GM18505 (cell line): ENCODE data around the gene CATSPERZ.

Experiments used
- ATAC-seq: cut with Tn5 transposase; IDR thresholded peaks from one replicate; pipeline ENCODE4 v1.9.1; 2021; ENCODE audit not compliant: unreplicated experiment
- POLR2A ChIP-seq: IDR thresholded peaks from 4 replicates; pipeline ENCODE4 v1.6.1; 2011; ENCODE audit warnings: borderline replicate concordance; ENCODE audit not compliant: insufficient read depth, insufficient read length; ENCODE audit errors: extremely low read depth

CATSPERZ gene

DNA sequence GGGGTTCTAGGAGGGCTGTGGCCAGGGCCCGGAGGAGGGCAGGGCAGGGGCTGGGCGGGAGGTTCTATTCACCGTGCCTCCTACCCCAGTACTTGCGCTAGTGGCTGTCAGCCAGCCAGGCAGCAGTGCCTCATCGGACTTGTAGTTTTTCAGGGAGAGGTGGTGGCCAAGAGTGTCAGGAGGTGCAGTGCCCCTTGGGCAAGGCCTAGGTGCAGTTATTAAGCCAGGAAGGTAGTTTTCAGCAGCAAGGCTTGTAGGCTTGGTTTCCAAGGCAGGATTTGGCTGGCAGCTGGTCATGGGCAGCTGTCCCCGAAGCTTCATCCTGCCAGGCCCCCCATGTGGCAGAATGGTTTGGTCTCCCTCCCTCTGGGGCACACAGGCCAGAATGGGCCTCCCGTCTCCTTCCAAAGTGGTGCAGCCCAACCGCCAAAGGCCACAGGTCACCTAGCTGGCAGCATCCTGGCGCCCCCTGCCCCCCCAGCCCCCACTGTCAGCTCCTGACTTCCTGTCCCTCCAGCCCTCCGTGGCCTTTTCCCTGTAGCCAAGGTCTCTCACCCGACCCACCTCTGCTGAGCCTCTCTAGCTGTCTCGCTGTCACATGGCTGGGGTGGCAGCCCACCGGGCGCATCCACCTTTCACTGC is 48.3 kb downstream of the CATSPERZ start:
- ATAC-seq: no peak
- TF ChIP-seq POLR2A: no peak

DNA sequence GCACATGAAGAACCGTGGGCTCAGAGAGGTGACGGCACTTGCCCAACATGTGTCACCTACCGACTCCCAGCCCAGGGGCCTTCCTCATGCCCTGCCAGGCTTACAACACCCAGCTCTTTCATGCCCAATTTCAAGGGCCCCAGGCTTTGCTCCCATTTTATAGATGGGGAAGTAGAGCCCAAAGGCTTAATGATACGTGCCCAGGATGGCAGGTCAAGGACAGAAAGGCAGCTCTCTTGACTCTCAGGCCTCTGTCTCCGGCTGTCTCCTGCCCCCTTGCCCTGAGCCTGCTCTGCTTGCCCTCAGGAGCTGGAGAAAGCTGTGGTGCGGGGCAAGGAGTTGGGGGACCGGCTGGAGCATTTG is 48.8 kb downstream of the CATSPERZ start:
- no peak for TF ChIP-seq POLR2A

DNA sequence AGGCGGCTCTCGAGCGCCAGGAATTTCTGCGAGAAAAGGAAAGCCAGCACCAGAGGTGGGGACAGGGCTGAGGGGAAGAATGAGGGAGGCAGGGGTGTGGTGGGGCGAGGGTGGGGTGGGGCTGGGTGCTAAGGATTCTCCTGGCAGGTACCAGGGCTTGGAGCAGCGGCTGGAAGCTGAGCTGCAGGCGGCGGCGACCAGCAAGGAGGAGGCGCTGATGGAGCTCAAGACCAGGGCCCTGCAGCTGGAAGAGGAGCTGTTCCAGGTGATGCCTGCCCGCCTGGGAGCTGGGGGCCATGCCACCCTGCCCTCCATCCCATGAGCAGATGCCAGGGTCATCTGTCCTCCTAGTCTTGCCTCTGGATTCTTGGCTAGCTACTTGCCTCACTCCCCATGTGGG is 49.2 kb downstream of the CATSPERZ start:
- no peak for ATAC-seq
- TF ChIP-seq POLR2A: no peak

More for the DNA sequence above, 48.8 kb downstream of the CATSPERZ start:
- ATAC-seq: no peak

DNA sequence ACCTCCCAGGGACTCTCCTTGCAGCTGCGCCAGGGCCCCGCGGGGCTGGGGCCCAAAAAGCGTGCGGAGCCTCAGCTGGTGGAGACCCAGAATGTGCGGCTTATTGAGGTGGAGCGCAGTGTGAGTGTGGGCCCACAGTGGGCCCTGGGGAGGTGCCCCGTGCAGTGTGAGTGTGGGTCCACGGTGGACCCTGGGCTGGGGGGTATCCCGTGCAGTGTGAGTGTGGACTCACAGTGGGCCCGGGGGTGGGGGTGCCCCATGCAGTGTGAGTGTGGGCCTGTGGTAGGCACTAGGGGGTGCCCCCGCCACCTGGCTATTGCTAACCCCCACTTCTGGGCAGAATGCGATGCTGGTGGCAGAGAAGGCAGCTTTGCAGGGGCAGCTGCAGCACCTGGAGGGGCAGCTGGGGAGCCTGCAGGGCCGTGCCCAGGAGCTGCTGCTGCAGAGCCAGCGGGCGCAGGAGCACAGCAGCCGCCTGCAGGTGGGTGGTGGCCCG is 51.0 kb downstream of the CATSPERZ start:
- TF ChIP-seq POLR2A: no peak
- no peak for ATAC-seq

DNA sequence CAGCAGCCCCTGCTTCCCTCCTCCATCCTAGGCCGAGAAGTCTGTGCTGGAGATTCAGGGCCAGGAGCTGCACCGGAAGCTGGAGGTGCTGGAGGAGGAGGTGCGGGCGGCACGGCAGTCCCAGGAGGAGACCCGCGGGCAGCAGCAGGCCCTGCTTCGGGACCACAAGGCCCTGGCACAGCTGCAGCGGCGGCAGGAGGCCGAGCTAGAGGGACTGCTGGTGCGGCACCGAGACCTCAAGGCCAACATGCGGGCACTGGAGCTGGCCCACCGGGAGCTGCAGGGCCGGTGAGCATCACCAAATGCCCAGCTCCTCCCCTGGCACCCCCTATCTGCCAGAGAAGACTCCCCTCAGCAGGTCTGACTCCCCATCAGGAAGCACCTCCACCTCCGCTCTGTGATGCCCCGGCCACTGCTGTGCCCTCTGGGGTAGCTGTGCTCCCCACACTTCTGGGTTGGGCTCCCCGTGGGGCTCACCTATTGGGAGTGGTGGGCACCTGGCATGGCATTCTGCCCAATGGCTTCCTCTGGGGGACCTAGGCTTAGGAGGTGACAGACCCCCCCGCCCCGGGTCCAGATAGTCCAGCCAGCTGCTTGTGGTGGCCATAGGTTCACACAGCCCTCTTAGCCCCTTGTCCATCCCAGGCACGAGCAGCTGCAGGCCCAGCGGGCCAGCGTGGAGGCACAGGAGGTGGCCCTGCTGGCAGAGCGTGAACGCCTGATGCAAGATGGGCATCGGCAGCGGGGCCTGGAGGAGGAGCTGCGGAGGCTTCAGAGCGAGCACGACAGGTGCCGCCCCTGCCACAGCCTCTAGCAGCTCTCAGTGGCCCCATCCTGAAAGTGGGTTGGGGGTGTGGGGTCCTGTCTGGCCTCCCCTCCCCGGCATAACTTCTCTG is 52.2 kb downstream of the CATSPERZ start:
- ATAC-seq: no peak
- TF ChIP-seq POLR2A: no peak

DNA sequence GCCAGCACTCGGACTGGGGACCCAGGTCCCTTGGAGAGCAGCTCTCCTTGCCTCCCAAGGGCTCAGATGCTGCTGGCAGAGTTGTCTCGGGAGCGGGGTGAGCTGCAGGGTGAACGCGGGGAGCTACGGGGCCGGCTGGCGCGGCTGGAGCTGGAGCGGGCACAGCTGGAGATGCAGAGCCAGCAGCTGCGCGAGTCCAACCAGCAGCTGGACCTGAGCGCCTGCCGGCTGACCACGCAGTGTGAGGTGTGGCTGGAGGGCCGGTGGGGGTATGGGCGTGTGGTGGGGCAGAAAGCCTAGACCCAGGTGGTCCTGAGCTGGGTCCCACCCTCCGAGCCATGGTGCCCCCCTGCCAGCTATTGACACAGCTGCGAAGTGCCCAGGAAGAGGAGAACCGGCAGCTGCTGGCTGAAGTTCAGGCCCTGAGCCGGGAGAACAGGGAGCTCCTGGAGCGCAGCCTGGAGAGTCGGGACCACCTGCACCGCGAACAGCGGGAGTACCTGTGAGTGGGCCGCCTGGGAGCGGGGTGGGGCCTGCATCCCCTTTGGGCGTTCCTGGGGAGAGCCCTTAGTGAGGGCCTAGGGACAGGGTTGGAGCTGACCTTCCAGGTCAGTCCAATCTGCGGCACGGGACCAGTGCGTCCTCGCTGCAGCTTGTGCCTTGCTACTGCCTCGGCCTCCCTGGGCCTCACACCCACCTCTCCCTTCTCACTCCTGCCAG is 53.0 kb downstream of the CATSPERZ start:
- no peak for TF ChIP-seq POLR2A
- no peak for ATAC-seq

DNA sequence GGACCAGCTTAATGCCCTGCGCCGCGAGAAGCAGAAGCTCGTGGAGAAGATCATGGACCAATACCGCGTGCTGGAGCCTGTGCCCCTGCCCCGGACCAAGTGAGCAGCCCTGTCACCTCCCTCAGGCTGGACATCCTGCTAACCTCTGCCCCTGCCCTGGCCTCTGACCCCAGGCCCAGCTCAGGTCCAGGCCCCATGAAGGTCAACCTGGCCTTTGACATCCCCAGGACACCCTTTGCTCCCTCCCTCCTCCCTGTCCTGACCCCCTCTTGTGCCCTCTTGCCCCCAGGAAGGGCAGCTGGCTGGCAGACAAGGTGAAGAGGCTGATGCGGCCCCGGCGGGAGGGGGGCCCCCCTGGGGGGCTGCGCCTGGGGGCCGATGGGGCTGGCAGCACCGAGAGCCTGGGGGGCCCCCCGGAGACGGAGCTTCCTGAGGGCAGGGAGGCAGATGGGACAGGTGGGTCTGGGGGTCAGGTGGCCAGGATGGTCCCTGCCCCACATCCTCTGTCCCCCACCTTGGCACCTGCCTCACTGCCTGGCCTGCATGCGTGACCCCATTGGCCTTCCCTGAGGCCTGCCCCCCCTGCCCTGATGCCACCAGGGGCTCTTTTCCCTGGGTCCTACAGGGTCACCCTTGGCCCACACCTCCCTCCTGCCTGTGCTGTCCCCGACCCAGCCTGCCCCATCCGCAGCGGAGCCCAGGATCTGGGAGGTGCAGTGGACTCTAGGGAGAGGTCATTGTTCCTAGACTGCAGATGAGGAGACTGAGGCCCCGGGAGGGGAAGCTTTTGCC is 53.8 kb downstream of the CATSPERZ start:
- ATAC-seq: no peak
- no peak for TF ChIP-seq POLR2A
